ENCODE results near the gene DNAH17. TPM values are rescaled to one million over a fixed set of nuclear protein-coding genes. Genes with fewer than 3 reads are reported as not detected.

Gene DNAH17
- total RNA-seq, 1 donor from 2014 or later: 1.3 TPM

DNA sequence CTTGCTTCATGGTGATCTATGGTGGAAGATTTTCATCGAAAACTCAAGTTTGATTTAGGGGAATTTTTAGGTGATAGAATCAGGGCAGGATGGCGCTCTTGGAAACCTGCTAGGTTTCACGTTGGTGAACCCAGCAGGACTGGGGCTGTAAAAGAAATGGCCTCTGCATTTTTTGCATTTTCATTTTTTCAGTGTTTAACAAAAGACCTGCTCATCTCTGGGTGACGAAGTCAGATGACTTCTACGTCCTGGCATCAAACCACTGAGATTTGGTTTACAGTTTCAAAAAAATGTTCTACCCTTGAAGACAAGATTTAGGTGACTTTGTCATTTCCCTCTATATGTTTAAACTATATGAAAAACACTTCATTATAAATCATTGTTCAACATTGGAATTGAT, 196.8 kb downstream of the DNAH17 start:
- H3K9me3 Mint-ChIP-seq (ENCODE audit: unreplicated experiment): peaks cover 7% of the 10 kb centered on the region
- peaks cover 26% of the 10 kb centered on the region for H3K4me1 Mint-ChIP-seq (ENCODE audit: low read depth, unreplicated experiment)
- no peak overlapping the region for H3K27ac Mint-ChIP-seq (ENCODE audit: unreplicated experiment)
- TF ChIP-seq, protein P1, sequence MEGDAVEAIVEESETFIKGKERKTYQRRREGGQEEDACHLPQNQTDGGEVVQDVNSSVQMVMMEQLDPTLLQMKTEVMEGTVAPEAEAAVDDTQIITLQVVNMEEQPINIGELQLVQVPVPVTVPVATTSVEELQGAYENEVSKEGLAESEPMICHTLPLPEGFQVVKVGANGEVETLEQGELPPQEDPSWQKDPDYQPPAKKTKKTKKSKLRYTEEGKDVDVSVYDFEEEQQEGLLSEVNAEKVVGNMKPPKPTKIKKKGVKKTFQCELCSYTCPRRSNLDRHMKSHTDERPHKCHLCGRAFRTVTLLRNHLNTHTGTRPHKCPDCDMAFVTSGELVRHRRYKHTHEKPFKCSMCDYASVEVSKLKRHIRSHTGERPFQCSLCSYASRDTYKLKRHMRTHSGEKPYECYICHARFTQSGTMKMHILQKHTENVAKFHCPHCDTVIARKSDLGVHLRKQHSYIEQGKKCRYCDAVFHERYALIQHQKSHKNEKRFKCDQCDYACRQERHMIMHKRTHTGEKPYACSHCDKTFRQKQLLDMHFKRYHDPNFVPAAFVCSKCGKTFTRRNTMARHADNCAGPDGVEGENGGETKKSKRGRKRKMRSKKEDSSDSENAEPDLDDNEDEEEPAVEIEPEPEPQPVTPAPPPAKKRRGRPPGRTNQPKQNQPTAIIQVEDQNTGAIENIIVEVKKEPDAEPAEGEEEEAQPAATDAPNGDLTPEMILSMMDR (IDR thresholded peaks at IDR 0.05; ENCODE audit: partially characterized antibody, unreplicated experiment): no peak
- no peak for DNase-seq
- no peaks in the 10 kb centered on the region for H3K36me3 Mint-ChIP-seq (ENCODE audit: unreplicated experiment)
- peak overlapping the region; percentile 71 for H3K4me3 Mint-ChIP-seq (ENCODE audit: unreplicated experiment)
- H3K27me3 Mint-ChIP-seq (ENCODE audit: unreplicated experiment): peaks cover 4% of the 10 kb centered on the region

DNA sequence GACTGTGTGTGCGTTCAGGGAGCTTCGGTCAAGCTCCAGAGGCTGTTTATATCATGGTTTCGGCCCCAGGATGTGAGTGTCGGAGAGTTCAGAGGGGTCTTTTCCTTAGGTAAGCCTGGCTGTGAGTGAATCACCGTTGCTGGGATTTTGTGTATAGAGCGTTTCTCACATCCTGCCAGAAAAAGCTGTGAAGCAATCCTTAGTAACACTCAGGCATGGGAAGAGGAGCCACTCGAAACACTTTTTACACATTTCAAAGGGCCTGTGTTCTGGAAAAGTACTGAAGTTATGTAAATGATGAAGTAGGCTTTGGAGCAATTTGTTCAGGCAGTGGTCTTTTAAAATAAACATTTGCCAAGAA, 198.1 kb downstream of the DNAH17 start:
- peak overlapping the region; percentile 94 for H3K27ac Mint-ChIP-seq (ENCODE audit: unreplicated experiment)
- DNase-seq: no peak
- H3K27me3 Mint-ChIP-seq (ENCODE audit: unreplicated experiment): peaks cover 4% of the 10 kb centered on the region
- TF ChIP-seq, protein P1 (IDR thresholded peaks at IDR 0.05; ENCODE audit: partially characterized antibody, unreplicated experiment): no peak
- H3K4me1 Mint-ChIP-seq (ENCODE audit: low read depth, unreplicated experiment): peaks cover 32% of the 10 kb centered on the region
- peaks cover 7% of the 10 kb centered on the region for H3K9me3 Mint-ChIP-seq (ENCODE audit: unreplicated experiment)
- peak overlapping the region; percentile 99 for H3K4me3 Mint-ChIP-seq (ENCODE audit: unreplicated experiment)
- H3K36me3 Mint-ChIP-seq (ENCODE audit: unreplicated experiment): no peaks in the 10 kb centered on the region

DNA sequence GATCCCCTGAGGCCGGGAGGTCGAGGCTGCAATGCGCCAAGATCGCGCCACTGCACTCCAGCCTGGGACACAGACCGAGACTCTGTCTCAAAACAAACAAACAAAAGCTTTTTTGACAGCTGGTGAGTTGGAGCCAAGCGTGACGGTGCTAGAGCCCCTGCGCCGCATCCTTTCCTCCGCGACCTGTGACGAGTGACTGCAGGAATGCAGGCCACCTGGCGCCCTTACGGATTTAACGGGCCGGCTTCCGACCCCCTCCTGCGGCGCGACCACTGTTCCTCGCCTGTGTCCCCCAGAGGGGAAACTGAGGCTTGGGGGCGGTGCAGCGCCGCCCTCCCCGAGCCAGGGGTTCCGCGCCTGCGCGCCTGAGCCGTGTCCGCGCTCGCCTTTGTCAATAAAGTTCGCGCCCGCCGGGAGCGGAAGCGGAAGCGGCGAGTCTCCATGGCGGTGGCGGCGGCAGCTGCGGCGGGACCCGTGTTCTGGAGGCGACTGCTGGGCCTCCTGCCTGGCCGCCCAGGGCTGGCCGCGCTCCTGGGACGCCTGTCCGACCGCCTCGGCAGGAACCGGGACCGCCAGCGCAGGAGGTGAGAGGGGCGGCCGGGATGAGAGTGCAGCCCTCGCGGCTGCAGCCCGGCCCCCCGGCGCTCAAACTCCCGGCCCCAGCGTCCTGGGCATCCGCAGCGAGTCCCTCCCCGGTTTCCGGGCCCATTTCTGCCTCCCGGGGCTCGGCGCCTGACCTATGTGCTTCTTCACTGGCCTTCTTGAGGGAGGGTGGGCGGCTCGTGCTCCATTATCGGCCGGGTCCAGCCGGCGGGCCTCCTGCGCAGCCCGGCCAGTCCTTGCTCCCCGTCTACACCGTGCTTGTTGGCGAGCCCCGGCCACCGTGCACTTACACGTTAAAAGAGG, 198.7 kb downstream of the DNAH17 start, which contains the start of gene PGS1:
PGS1 (plus strand) TSS at position 425 of the 906 bp plus-strand sequence; CDS start at position 442, 17 bp downstream.
- Mint-ChIP-seq H3K27me3 (ENCODE audit: unreplicated experiment) (peaks cover 4% of the 10 kb centered on the region), H3K36me3 (ENCODE audit: unreplicated experiment) (no peaks in the 10 kb centered on the region), H3K4me3 (ENCODE audit: unreplicated experiment) (peak within 1 kb of the TSS; percentile 99), H3K4me1 (ENCODE audit: low read depth, unreplicated experiment) (peaks cover 30% of the 10 kb centered on the region), H3K27ac (ENCODE audit: unreplicated experiment) (peak within 1 kb of the TSS; percentile 94), H3K9me3 (ENCODE audit: unreplicated experiment) (peaks cover 7% of the 10 kb centered on the region)
- TF ChIP-seq, protein P1 (IDR thresholded peaks at IDR 0.05; ENCODE audit: partially characterized antibody, unreplicated experiment): no peak
- DNase-seq: peak; percentile 85

DNA sequence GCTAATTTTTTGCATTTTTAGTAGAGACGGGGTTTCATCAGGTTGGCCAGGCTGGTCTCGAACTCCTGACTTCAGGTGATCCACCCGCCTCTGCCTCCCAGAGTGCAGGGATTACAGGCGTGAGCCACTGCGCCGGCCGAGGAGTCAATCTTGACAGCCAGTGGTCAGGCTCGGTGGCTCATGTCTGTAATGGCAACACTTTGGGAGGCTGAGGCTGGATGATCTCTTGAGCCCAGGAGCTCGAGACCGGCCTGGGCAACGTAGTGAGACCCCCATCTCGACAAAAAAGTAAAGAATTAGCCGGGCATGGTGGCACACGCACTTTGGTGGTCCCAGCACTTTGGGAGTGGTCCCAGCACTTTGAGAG, 199.4 kb downstream of the DNAH17 start:
- Mint-ChIP-seq H3K9me3 (ENCODE audit: unreplicated experiment) (peaks cover 7% of the 10 kb centered on the region), H3K27me3 (ENCODE audit: unreplicated experiment) (peaks cover 6% of the 10 kb centered on the region), H3K36me3 (ENCODE audit: unreplicated experiment) (no peaks in the 10 kb centered on the region), H3K4me1 (ENCODE audit: low read depth, unreplicated experiment) (peaks cover 30% of the 10 kb centered on the region), H3K4me3 (ENCODE audit: unreplicated experiment) (peak overlapping the region; percentile 75), H3K27ac (ENCODE audit: unreplicated experiment) (peak overlapping the region; percentile 54)
- TF ChIP-seq, protein P1 (IDR thresholded peaks at IDR 0.05; ENCODE audit: partially characterized antibody, unreplicated experiment): no peak
- DNase-seq: no peak

DNA sequence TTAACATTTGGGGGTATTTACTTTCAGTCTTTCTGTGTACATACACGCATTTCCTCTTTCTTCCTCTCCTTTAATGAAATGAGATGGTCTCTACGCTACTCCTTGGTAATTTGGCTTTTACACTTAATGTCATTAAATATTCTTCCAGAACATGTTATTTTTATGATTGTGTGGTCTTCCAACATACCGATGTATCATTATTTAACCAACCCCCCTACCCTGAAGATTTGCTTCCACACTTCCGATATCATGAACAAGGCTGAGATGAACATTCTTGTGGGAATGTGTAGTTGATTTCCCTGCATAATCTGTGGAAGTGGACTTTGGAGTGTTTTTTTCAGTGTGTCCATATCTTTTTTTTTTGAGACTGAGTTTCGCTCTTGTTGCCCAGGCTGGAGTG, 201.0 kb downstream of the DNAH17 start:
- Mint-ChIP-seq H3K36me3 (ENCODE audit: unreplicated experiment) (no peaks in the 10 kb centered on the region), H3K27ac (ENCODE audit: unreplicated experiment) (no peak overlapping the region), H3K4me1 (ENCODE audit: low read depth, unreplicated experiment) (peaks cover 19% of the 10 kb centered on the region), H3K9me3 (ENCODE audit: unreplicated experiment) (peaks cover 5% of the 10 kb centered on the region), H3K27me3 (ENCODE audit: unreplicated experiment) (peaks cover 5% of the 10 kb centered on the region), H3K4me3 (ENCODE audit: unreplicated experiment) (no peak overlapping the region)
- DNase-seq: no peak
- TF ChIP-seq, protein P1 (IDR thresholded peaks at IDR 0.05; ENCODE audit: partially characterized antibody, unreplicated experiment): no peak
